Measurements from ENCODE around the gene MCM7.
"Not testable (repeated sequence)": the region's sequence is repeated elsewhere in the genome, so short reads cannot be mapped to it uniquely, and the experiment has no call there.

MCM7 gene

DNA sequence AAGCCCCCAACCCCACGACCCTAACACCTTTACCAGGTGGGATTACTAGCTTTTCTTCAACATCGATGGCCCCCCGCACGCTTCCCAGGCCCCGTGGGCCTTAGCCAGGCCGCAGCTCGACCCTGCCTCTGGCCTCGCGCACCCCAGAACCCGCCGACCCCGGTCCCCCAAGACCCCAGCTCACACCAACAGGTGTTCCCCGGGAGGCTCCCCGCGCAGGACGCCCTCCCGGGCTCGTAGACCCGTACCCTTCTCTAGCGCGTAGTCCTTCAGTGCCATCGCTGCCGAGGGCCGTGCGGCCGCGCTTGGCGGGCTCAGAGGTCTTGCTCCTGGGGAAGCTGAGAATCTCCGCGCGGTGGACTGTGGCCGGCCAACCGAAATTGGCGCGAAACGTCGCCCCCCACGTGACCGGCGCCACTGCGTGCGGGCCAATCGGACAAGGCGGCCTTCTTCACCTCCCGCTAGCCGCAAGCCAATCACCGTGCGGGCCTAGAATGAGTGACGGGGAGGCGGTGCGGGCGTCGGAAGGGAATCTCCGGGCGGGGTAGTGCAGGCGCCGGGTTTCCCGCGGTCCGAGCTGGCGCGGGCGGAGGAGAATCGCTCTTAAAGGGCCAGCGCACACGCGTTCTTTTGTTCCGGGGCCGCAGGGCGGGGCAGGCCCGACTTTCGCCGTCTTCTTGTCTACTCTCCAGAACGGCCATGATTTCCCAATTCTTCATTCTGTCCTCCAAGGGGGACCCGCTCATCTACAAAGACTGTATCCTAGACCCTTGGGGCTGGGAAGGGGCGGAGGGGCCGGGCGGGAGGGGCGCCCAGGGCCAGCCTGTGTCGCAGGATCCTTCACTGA, at the start of gene MCM7, which contains the start of gene AP4M1:
TSS of gene MCM7 (minus strand) at position 382 of the 847 bp plus-strand sequence. CDS start at position 279, 103 bp downstream.
TSS of gene AP4M1 (plus strand) at position 628 of the 847 bp plus-strand sequence. CDS start at position 700, 72 bp downstream.
- TF ChIP-seq, protein P1, sequence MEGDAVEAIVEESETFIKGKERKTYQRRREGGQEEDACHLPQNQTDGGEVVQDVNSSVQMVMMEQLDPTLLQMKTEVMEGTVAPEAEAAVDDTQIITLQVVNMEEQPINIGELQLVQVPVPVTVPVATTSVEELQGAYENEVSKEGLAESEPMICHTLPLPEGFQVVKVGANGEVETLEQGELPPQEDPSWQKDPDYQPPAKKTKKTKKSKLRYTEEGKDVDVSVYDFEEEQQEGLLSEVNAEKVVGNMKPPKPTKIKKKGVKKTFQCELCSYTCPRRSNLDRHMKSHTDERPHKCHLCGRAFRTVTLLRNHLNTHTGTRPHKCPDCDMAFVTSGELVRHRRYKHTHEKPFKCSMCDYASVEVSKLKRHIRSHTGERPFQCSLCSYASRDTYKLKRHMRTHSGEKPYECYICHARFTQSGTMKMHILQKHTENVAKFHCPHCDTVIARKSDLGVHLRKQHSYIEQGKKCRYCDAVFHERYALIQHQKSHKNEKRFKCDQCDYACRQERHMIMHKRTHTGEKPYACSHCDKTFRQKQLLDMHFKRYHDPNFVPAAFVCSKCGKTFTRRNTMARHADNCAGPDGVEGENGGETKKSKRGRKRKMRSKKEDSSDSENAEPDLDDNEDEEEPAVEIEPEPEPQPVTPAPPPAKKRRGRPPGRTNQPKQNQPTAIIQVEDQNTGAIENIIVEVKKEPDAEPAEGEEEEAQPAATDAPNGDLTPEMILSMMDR (IDR thresholded peaks at IDR 0.05; ENCODE audit: low read depth, low read length) = no peak
- DNase-seq (ENCODE audit: extremely low read depth, low read depth) = peak; percentile 98

DNA sequence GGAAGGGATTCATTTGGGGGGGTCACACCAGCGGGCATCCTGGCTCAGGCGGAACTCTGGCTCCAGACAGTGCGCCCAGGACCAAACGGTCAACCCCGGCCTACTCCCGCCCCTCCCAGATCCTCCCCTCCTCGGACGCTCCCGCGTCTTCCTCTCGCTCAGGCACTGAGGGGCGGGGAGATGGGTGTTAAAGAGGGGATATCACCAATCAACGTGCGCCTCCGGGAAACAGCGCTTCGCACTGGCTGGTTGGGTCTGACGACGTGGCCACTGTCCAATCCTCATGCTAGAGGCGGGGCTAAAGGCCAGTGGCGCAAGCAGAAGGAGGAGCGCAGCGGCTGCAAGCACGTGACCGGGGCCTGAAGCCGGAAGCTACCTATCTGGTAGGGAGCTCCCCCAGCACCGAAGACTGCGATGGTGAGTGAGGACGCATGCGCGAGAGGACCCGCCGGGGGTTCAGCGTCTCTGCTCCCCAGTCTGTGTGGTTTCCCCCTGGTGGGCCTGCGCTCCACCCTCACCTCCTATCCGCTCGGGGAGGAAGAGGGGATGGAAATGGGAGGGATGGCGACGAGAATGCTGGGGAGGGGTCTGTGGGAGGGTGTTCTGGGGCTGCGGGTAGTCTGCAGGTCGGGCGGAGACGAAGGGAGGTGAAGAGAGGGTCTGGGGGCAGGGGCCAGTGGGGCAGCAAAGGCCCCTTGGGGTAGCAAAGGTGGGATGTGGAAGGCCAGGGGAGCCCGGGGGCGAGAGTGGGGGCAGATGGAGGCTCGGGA, 47.5 kb upstream of the MCM7 start, which contains the start of gene LAMTOR4:
TSS of gene LAMTOR4 (plus strand) at position 360 of the 770 bp plus-strand sequence. CDS start at position 415, 55 bp downstream.
- DNase-seq (ENCODE audit: extremely low read depth, low read depth) = peak; percentile 98
- TF ChIP-seq, protein P1 (IDR thresholded peaks at IDR 0.05; ENCODE audit: low read depth, low read length) = no peak

DNA sequence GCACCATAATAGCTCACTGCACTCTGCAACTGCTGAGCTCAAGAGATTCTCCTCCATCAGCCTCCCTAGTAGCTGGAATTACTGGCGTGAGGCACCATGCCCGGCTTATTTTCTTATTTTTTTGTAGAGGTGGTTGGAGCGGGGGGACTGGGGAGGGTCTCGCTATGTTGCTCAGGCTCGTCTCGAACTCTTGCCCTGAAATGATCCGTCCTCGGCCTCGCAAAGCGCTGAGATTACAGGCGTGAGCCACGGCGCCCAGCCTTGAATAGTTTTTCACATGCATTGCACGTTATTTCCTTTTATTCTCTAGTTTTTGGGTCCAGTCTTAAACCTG, 47.0 kb upstream of the MCM7 start:
- TF ChIP-seq, protein P1 (IDR thresholded peaks at IDR 0.05; ENCODE audit: low read depth, low read length) = no peak
- no peak for DNase-seq (ENCODE audit: extremely low read depth, low read depth)

DNA sequence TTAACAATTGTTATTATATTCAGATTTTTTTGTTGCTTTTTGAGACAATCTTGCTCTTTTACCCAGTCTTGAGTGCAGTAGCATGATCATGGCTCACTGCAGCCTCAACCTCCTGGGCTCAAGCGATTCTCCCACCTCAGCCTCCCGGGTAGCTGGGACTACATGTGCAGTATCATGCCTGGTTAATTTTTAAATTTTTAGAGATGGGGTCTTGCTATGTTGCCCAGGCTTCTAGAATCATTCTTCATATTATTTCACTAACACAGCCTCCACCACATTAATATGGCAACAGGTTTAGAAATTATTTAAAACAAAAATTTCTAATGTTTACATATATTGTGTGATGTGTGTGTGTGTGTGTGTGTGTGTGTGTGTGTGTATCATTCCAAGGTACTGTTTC, 46.1 kb upstream of the MCM7 start:
- no peak for DNase-seq (ENCODE audit: extremely low read depth, low read depth)
- TF ChIP-seq, protein P1 (IDR thresholded peaks at IDR 0.05; ENCODE audit: low read depth, low read length) = no peak

DNA sequence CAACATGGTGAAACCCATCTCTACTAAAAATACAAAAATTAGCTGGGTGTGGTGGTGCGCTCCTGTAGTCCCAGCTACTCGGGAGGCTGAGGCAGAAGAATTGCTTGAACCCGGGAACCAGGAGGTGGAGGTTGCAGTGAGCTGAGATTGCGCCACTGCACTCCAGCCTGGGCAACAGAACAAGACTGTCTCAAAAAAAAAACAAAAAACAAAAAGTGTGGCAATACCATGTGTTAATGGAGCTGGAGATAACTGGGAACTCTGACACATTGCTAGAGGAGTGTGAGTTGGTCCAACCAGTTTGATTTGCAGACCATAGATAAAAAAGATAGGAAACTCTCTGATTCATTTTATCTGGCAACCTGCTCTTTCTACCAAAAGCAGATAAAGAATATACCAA, 45.2 kb upstream of the MCM7 start:
- DNase-seq (ENCODE audit: extremely low read depth, low read depth) = not testable (repeated sequence)

DNA sequence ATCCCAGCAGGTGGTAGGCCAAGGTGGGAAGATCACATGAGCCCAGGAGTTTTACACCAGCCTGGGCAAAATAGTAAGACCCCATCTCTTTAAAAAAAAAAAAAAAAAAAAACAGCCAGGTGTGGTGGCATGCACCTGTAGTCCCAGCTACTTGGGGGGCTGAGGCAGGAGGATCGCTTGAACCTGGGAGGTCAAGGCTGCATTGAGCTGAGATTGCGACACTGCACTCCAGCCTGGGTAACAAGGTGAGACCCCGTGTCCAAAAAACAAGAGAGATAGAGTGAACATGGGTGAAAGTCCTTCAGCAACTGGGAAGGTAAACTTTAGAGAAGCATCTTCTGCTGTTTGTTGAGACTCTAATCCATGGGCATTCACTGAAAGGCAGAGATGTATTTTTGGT, 41.3 kb upstream of the MCM7 start:
- no peak for DNase-seq (ENCODE audit: extremely low read depth, low read depth)
- TF ChIP-seq, protein P1 (IDR thresholded peaks at IDR 0.05; ENCODE audit: low read depth, low read length) = no peak

DNA sequence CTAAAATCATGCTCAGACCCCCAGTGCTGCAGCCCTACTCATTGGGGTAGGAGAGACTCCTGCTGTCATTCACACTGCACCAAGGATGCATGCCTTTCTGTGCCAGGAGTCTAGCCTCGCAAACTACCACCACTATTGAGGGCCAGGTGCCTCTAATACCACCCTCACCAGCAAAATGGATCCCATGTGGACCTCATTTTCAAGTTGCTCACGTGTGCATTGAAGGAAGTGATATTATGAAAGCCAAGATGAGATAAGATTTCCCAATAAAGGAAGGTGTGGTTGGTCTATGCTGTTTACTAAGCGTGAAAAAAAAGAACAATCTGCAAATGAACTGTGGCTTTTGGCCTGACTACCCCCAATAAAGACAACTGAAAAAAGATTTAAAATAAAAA, 40.4 kb upstream of the MCM7 start:
- no peak for DNase-seq (ENCODE audit: extremely low read depth, low read depth)
- TF ChIP-seq, protein P1 (IDR thresholded peaks at IDR 0.05; ENCODE audit: low read depth, low read length) = no peak
